ENCODE results near the gene OR11A1.

- no peak for TF ChIP-seq CTCF (IDR thresholded peaks at IDR 0.05)
- TF ChIP-seq POLR2A (IDR thresholded peaks at IDR 0.05): no peak
- TF ChIP-seq POLR2AphosphoS5 (IDR thresholded peaks at IDR 0.05): no peak
Observed at GRCh38 chr6:29486577-29486976, 29.7 kb upstream of the OR11A1 start.
